Spleen (tissue), 7 donors: Measurements from ENCODE around the gene POLR2J.

Source experiments
- POLR2A ChIP-seq, 3 donors: fragments of 450-650 bp; IDR thresholded peaks; one replicate each; pipeline ENCODE4 v1.5.1; 2017; ENCODE audit warnings: antibody characterized with exemption in 3 of 3, mild to moderate bottlenecking in 1 of 3
- POLR2AphosphoS5 ChIP-seq, 3 donors: sonication (generic); formaldehyde crosslinking; IDR thresholded peaks; one replicate each; pipeline ENCODE4 v1.5.1; 2017; ENCODE audit warnings: antibody characterized with exemption in 3 of 3
- TF ChIP-seq, protein P1 (sequence below), 11 experiments: fragments of 200-600 bp in 7 of 11; fragments of 450-650 bp in 4 of 11; sonication (generic) in 4 of 11; IDR thresholded peaks in 8 of 11; conservative IDR thresholded peaks in 3 of 11; 1 replicate in 7 of 11; 2 replicates in 4 of 11; pipeline versions ENCODE4 v1.4.0 to v1.8.0; 2016 to 2021; ENCODE audit warnings: antibody characterized with exemption in 11 of 11, inconsistent platforms in 4 of 11, mild to moderate bottlenecking in 1 of 11
- donor health status: DM: no; HTN: no; CAD: no; lungs with moderate emphysema.
- donor health status: DM: no; HTN: no; CAD: no.
- donor health status: DM: no; HTN: no; CAD: no.

GRCh38 chr7:102452451-102452850, 26.3 kb downstream of the POLR2J start:
- TF ChIP-seq POLR2A (IDR thresholded peaks at IDR 0.05), result no peak
- TF ChIP-seq, protein P1, sequence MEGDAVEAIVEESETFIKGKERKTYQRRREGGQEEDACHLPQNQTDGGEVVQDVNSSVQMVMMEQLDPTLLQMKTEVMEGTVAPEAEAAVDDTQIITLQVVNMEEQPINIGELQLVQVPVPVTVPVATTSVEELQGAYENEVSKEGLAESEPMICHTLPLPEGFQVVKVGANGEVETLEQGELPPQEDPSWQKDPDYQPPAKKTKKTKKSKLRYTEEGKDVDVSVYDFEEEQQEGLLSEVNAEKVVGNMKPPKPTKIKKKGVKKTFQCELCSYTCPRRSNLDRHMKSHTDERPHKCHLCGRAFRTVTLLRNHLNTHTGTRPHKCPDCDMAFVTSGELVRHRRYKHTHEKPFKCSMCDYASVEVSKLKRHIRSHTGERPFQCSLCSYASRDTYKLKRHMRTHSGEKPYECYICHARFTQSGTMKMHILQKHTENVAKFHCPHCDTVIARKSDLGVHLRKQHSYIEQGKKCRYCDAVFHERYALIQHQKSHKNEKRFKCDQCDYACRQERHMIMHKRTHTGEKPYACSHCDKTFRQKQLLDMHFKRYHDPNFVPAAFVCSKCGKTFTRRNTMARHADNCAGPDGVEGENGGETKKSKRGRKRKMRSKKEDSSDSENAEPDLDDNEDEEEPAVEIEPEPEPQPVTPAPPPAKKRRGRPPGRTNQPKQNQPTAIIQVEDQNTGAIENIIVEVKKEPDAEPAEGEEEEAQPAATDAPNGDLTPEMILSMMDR (IDR thresholded peaks at IDR 0.05 in 8 of 11, conservative IDR thresholded peaks at IDR 0.05 in 3 of 11), result no peak
- TF ChIP-seq POLR2AphosphoS5 (IDR thresholded peaks at IDR 0.05), result no peak
